Measurements from ENCODE around the gene PIGN. TPM values are rescaled to one million over a fixed set of nuclear protein-coding genes. Genes with fewer than 3 reads are reported as not detected.

PIGN gene
- total and polyA plus RNA-seq, 2 of the 8 experiments (the other 6 are each of a cell fraction or from before 2014, with no cell fraction given) = 20.9 to 26.3 TPM

DNA sequence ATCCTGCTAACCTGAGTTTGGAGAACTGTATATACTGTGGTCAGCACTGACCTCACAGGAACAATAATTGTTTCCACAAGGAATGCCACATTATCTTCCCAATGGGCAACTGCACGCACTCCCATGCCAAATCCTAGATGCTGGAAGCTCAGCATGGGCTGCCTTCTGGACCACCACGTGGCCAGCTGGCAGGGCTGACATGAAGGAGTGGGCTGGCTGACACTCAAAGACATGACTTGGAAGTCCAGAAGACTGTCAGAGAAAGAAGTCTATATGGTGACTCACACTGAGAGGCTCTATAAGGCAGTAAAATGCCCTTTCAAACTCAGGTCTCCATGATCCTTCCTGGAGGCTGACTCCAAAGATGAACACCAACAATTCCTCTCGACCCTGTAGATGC, 195.7 kb downstream of the PIGN start:
- no peak overlapping the region for H2AFZ ChIP-seq (ENCODE audit: low read length)

More for the DNA sequence above, 195.7 kb downstream of the PIGN start:
- Histone ChIP-seq H3K4me2 (ENCODE audit: insufficient read depth in 1 of 2, low read depth in 2 of 2, low read length in 2 of 2) (no peak overlapping the region), H2BK15ac (ENCODE audit: low read length) (no peak overlapping the region), H3K79me2 (ENCODE audit: control insufficient read depth in 1 of 2, insufficient read depth in 2 of 2, low read length in 2 of 2) (no peaks in the 10 kb centered on the region), H3K4ac (replicated peaks; ENCODE audit: insufficient read length, low read depth, low read length) (no peak overlapping the region), H3K23me2 (ENCODE audit: low read depth, low read length) (no peaks in the 10 kb centered on the region), H4K91ac (replicated peaks; ENCODE audit: insufficient read length, low read length) (no peak overlapping the region), H4K8ac (ENCODE audit: extremely low read depth, insufficient read depth, low read length) (no peak overlapping the region), H3K9ac (replicated peaks in 1 of 4; ENCODE audit: extremely low read depth in 1 of 4, low read depth in 3 of 4, low read length in 3 of 4) (no peak overlapping the region), H2BK120ac (replicated peaks; ENCODE audit: low read depth, low read length) (no peak overlapping the region), H4K20me1 (replicated peaks in 1 of 2; ENCODE audit: control insufficient read depth in 1 of 2, insufficient read depth in 2 of 2, low read length in 2 of 2) (no peaks in the 10 kb centered on the region), H2AK5ac (ENCODE audit: low read depth, low read length) (no peak overlapping the region), H3K27ac (ENCODE audit: low read depth, low read length) (no peak overlapping the region), H2BK12ac (ENCODE audit: low read depth, low read length) (no peak overlapping the region; the same call in 1 of the 2 replicates), H3K36me3 (ENCODE audit: control insufficient read depth in 2 of 4, insufficient read depth in 4 of 4, low read length in 3 of 4) (no peaks in the 10 kb centered on the region), H3K23ac (ENCODE audit: insufficient read length) (no peak overlapping the region), H3K4me1 (replicated peaks in 1 of 4; ENCODE audit: control insufficient read depth in 3 of 4, insufficient read depth in 4 of 4, low read length in 3 of 4) (no peaks in the 10 kb centered on the region), H3K9me3 (ENCODE audit: insufficient read depth in 2 of 2, low read depth in 1 of 2, low read length in 1 of 2) (no peaks in the 10 kb centered on the region), H4K5ac (ENCODE audit: insufficient read length, low read depth, low read length) (no peak overlapping the region), H3K27me3 (replicated peaks in 1 of 4; ENCODE audit: control insufficient read depth in 3 of 4, extremely low read depth in 1 of 4, insufficient read depth in 3 of 4, low read length in 3 of 4) (no peaks in the 10 kb centered on the region), H3K4me3 (ENCODE audit: extremely low read depth in 1 of 4, insufficient read depth in 2 of 4, low read depth in 3 of 4, low read length in 4 of 4) (no peak overlapping the region), H3K79me1 (ENCODE audit: low read depth, low read length) (no peaks in the 10 kb centered on the region), H3K14ac (ENCODE audit: insufficient read length) (no peak overlapping the region), H2BK20ac (ENCODE audit: low read length) (no peak overlapping the region), H3K18ac (ENCODE audit: extremely low read depth, low read length) (no peak overlapping the region), H3K56ac (replicated peaks; ENCODE audit: insufficient read length, low read depth, low read length) (no peak overlapping the region), H2BK5ac (ENCODE audit: low read depth, low read length) (no peak overlapping the region)
- ChIA-PET CTCF (ENCODE audit: partially characterized antibody) (interaction anchor here (1.7 kb wide), 1 partner anchor 385 kb away, joined by 5 read pairs; no protein-coding TSS in a partner anchor), POLR2A (ENCODE audit: partially characterized antibody) (no interaction called here)
- TF ChIP-seq PHF8 (conservative IDR thresholded peaks at IDR 0.05; ENCODE audit: low read depth, low read length) = no peak
- no peak for TF ChIP-seq BACH1 (IDR thresholded peaks at IDR 0.05; ENCODE audit: low read length)
- WGBS, 2 experiments (ENCODE audit: extremely low coverage in 1 of 2, insufficient coverage in 1 of 2, insufficient read length in 1 of 2, insufficient replicate concordance in 2 of 2, low coverage in 1 of 2, low lambda C conversion rate in 2 of 2, missing lambda C conversion rate in 1 of 2) = 86% methylated on average over 3 of the region's 3 CpGs; no CpG with 5 or more reads in 1 of the 2 experiments
- DNase-seq (ENCODE audit: low read depth in 1 of 2, low spot score in 2 of 2) (no peak), FAIRE-seq (no peak)

Other genes starting within 250 kb of the PIGN start
- 26.9 and 27.4 TPM in 2 replicates for gene RELCH, start 199 bp upstream of the PIGN start, total RNA-seq (2021; fragmentation: NEBNext Ultra II Directional; extraction: Animal tissue kit (Norgen Biotek cat#: 25700))
- 7.3 and 8.6 TPM in 2 replicates for gene RELCH, start 199 bp upstream of the PIGN start, polyA plus RNA-seq (2011; rRNA removed)
- gene TNFRSF11A, start 138.3 kb upstream of the PIGN start, total RNA-seq (2021; fragmentation: NEBNext Ultra II Directional; extraction: Animal tissue kit (Norgen Biotek cat#: 25700)) = 10.6 and 11.1 TPM in 2 replicates
- 8.1 and 8.7 TPM in 2 replicates for gene TNFRSF11A, start 138.3 kb upstream of the PIGN start, polyA plus RNA-seq (2011; rRNA removed)

Measured in H1 (cell line).